Cardiac septum (tissue), 1 donor: ENCODE measurements around the gene PPARA. TPM values are rescaled to one million over a fixed set of nuclear protein-coding genes. Genes with fewer than 3 reads are reported as not detected.
"Not testable (repeated sequence)": the region's sequence is repeated elsewhere in the genome, so short reads cannot be mapped to it uniquely, and the experiment has no call there.

Source experiments
- DNase-seq: peaks from one replicate; pipeline ENCODE4 v3.0.0-alpha.2; 2020; ENCODE audit warnings: low spot score
- intact Hi-C: fragments of 100-400 bp; cut with DNase I; formaldehyde crosslinking; loops from one replicate; pipeline ENCODE4 v1.14.0; 2022
- total RNA-seq: library from RNA; stranded (reverse); fragmentation: NEBNext Ultra II Directional; extraction: Animal tissue kit (Norgen Biotek cat#: 25700); gene quantifications from one replicate; pipeline ENCODE4 v1.2.1, GENCODE V29; 2021
- donor health status: DM: no; HTN: no; CAD: no.

The PPARA gene
- total RNA-seq, 1 donor from 2014 or later: 78.8 TPM

- intact Hi-C loops: loop anchor here (5.0 to 10.0 kb wide), 3 partner anchors 130 to 420 kb away; partner anchors contain the start of genes CDPF1 and GTSE1
- DNase-seq: no peak
Measured at GRCh38 chr22:46124383-46125144, 25.8 kb upstream of the PPARA start.

- intact Hi-C loops: loop anchor here (10.0 kb wide), 2 partner anchors 129 to 419 kb away; partner anchors contain the start of gene CDPF1
- DNase-seq: no peak
Measured at GRCh38 chr22:46125311-46125710, 25.0 kb upstream of the PPARA start.

DNA sequence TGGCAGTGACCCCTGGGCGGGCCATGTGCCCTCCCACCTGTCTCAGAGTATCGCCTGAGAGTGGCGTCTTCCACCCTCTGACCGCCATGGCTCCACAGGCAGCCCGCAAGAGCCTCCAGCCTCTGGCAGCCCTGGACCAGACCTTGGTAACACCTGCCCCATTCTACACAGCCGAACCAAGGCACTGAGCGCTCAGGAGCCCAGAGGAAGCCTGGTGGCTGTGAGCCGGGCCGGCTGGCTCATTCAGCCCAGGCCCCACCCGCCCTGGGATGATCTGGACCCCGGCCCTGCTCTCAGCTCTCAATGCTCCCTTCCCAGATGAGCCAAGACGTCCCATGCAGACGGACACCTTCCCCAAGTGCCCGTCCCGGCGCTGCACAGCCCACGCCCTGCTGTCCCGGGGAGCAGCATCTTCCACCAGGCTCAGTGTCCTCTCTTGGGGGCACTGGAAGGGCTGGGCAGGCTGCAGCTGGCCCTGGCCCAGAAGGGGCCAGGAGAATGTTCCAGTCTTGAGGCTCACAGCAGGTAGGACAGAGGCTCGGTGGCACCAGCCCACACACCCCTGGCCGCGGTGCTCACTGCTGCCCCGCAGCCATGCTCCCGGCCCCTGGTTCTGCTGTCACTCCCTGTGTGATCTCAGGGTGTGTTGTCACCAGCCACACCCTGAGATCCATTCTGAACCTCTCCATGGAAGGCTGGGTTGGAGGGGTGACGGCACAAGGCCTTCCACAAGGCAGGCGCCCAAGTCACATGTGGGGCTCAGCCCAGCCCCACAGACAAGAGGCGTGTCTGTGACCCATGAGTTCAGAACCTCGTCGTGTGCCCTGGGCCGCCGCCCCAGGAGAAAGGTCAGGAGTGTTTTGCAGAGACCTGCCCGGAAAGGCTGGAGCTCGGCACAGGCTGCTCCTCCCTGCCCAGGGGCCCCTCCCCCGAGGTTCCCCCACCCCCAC, 24.2 kb upstream of the PPARA start:
- DNase-seq: no peak
- intact Hi-C loops: loop anchor here (10.0 kb wide), 2 partner anchors 129 to 419 kb away; partner anchors contain the start of gene CDPF1

DNA sequence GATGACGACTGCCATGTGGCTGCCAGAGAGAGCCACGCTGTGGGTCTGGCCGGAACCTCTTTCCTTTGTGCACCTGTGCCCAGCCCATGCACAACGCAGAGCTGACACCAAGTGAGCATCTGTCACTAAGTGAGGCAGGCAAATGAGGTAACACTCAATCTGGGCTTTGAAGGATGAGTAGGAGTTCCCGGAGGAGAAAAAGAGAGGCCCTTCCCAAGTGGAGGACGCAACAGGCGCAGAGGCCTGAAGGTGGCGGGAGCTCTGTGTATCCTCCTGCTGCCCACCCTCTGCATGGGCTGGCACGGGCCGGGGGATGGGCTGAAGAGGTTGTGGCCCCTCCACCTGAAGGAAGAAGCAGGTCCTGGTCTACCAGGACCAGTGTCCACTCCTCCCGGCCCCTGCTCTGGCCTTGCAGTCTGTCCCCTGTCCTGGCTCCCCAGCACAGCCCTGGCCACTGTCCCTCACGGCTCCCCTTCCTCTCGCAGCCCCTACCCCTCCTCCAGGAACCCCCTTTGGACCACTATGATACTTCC, 23.4 kb upstream of the PPARA start:
- intact Hi-C loops: loop anchor here (10.0 kb wide), 2 partner anchors 128 to 418 kb away; partner anchors contain the start of gene CDPF1
- no peak for DNase-seq

- no peak for DNase-seq
- intact Hi-C loops: loop anchor here (10.0 kb wide), 2 partner anchors 127 to 417 kb away; partner anchors contain the start of gene CDPF1
Measured at GRCh38 chr22:46127556-46127955, 22.8 kb upstream of the PPARA start.

GRCh38 chr22:46128606-46129005, 21.7 kb upstream of the PPARA start:
- intact Hi-C loops: loop anchor here (10.0 kb wide), 2 partner anchors 126 to 416 kb away; partner anchors contain the start of gene CDPF1
- no peak for DNase-seq

DNA sequence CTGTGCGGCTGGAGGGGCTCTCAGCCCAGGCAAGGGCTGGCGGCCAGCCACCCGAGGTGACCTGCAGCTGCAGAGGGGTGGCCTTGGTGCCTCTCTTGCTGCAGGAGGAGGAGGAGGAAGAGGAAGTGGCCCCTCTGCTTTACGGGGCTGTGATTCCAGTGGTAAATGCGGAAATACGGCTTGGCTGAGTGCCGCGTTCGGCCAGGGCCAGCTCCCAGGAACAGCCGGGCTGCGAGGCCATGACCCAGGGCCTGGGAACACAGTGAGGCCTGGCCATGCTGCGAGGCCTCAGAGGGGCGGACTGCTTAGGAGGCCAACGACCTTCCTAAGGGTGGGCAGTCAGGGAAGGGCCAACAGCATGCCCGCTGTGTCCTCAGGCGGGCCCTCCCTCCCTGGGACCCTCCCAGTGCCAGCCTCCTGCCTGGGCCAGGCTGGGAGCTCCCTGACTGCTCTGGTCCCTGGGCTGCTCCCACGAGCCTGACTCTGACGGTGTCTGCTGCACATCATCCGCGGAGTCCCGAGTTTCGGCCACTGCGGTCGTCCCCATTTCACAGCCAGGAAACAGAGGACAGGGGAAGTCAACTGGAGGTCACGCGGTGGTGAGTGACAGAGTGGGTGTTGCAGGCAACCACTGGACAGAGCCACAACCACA, 20.8 kb upstream of the PPARA start:
- no peak for DNase-seq
- intact Hi-C loops: loop anchor here (10.0 kb wide), 2 partner anchors 125 to 415 kb away; partner anchors contain the start of gene CDPF1

DNA sequence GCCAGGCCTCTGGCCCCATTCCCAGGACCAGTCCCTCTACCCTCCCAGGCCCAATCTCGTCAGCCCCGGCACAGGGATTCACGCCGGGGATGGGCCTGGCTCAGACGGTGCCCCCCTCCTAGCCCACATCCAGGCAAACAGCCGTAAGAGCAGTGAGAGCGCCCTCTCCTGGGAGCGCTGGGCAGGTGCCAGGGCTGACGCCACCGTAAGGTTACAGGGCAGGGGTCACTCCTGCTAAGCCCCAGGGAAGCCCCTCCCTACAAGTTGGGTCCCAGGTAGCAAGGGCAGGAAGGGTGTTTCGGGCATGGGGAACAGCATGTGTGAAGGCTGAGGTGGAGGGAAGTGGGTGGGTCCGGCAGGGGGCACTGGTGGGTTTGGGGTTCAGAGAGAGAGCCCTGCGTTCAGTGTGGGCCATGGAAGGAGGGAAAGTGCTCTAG, 19.2 kb upstream of the PPARA start:
- intact Hi-C loops: no loop called here
- no peak for DNase-seq

GRCh38 chr22:46132193-46132829, 18.0 kb upstream of the PPARA start:
- DNase-seq, intact Hi-C loops: not testable (repeated sequence)

- no peak for DNase-seq
- intact Hi-C loops: no loop called here
Measured at GRCh38 chr22:46132830-46133587, 17.3 kb upstream of the PPARA start.

DNA sequence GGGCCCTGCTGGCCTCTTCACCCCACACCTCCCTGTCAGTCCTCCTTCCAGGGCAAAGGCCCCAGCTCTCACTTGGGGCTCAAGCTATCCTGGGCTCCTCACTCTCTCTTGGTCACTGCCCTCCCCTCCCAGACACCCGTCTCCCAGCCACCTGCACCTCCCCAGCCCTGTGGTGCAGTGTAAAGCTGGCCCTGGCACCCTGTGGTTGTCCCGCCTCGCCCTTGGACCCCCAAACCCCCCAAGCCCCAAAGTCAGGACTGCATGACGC, 16.8 kb upstream of the PPARA start:
- intact Hi-C loops: no loop called here
- DNase-seq: no peak

DNA sequence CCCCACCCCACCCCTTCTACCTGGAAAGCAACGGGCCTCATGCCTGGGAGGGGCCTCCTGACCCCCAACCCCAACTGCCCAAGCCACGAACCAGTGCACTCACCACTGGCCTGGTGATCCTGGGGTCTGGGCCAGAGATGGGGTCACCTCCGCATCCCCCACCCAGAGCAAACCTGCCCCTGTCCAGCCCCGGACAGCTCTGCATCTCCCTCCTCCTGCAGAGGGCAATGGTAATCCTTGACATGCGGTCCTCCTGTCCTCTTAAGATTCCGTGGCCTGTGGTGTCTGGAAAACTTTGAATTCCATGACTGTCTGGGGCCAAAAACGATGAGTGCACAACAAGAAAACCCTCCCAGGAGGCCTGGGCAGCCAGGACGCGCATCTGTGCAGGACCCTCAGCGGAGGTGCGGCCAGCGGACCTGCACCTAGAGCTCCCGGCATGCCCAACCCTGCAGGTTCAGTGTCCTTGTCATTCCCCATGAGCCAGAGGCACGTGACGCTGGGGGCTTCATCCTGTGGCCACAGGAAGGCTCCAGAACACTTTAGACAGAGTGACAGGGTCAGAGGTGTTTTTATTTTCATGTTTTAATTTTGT, 16.1 kb upstream of the PPARA start:
- intact Hi-C loops: no loop called here
- no peak for DNase-seq

DNA sequence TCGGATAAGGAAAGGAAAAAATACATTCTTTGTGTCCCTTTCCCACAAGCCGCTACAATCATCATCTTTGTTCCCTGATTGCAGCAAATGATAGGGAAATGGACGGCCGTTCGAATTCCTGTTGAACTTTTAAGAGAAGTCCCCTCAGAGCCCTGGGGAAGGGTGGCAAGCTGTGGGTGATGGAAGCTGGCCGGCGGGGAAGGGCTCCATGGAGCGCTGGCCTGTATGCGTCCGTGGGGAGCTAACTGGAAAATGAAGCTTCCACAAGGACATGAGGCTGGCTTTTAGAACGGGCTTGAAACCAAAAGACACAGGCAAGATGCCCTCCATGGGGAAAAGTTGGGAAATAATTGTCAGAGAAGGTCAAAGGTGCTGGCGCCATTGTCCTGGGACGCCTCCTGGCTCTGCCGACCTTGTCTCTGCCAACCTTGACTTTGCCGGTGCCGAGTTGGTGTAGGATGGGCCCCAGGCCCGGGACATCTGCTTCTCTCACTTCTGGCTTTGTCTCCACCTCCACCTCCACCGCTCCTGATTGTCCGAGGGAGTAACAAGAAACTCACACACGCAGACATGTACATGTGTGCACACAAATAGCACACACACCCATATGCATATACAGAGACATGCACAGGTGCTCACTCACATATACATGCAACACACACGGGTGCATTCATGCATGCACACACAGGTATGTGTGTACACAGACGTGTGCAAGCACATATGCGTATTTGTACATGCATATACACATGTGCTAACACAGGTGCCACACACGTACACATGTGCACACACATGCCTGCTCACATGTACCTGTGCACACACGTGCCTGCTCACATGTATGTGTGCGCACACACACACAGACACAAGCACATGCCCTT, 14.5 kb upstream of the PPARA start:
- intact Hi-C loops: no loop called here
- DNase-seq: no peak

DNA sequence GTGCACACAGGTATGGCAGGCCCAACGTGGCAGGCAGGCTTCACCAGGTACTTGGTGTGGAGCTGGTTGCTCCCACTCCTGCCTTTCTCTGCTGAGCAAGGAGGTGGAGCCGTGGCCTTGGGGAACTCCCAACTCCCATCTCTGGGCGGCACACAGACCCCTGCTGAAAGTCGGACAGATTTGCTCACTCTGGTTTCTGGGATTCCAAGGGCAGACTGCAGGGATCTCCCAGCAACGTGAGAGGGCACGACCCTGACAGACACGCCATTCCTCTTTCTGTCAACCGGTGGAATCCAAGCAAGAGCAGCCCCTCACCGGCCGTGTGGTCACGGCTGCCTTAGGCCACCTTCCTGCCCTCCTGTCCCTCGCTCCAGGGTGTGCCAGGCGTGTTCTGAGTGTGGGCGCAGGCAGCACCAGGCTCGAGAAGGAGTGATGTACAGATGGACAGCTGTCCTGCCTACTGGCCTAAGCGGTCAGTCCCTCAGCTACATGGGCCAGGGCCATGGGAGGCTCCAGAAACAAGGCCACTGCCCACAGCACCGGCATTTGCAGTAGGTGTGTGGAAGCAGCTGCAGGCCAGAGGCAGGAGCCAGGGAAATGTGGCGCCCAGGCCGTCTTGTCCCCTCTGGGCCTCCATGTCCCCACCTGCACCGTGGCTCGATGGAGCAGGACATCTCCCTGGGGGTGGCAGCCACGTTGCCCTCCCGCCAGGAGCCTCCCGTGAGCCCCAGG, 13.7 kb upstream of the PPARA start:
- intact Hi-C loops: no loop called here
- DNase-seq: no peak

GRCh38 chr22:46137218-46137766, 13.0 kb upstream of the PPARA start:
- intact Hi-C loops: no loop called here
- no peak for DNase-seq
